GM12878 (cell line): ENCODE results near the gene SH3GL3.

Source experiments
- CBX3 ChIP-seq: fragments of 200-600 bp; sonication (generic); IDR thresholded peaks from 2 replicates; pipeline ENCODE4 v1.6.1; 2016; ENCODE audit warnings: low read depth, borderline replicate concordance
- EZH2 ChIP-seq: IDR thresholded peaks from 2 replicates; pipeline ENCODE4 v1.6.1; 2012; ENCODE audit warnings: low read depth, mild to moderate bottlenecking, control low read depth, inconsistent platforms, low read length, borderline replicate concordance; ENCODE audit not compliant: control insufficient read depth
- JUND ChIP-seq: IDR thresholded peaks from 2 replicates; pipeline ENCODE4 v1.6.1; 2012; ENCODE audit warnings: low read depth, mild to moderate bottlenecking, low read length, improper control_type of control experiment, moderate library complexity
- NFIC ChIP-seq: IDR thresholded peaks from 2 replicates; pipeline ENCODE4 v1.6.1; 2012; ENCODE audit warnings: low read depth, mild to moderate bottlenecking, inconsistent platforms, low read length, moderate library complexity
- POLR2A ChIP-seq: IDR thresholded peaks from 2 replicates; pipeline ENCODE4 v1.6.1; 2011; ENCODE audit warnings: low read depth, mild to moderate bottlenecking, low read length
- POLR2AphosphoS5 ChIP-seq: IDR thresholded peaks from 2 replicates; pipeline ENCODE4 v1.6.1; 2011; ENCODE audit warnings: mild to moderate bottlenecking, low read length, inconsistent platforms
- POU2F2 ChIP-seq: IDR thresholded peaks from 3 replicates; pipeline ENCODE4 v1.6.1; 2011; ENCODE audit warnings: low read depth, mild to moderate bottlenecking, low read length, borderline replicate concordance
- RAD21 ChIP-seq: IDR thresholded peaks from 2 replicates; pipeline ENCODE4 v1.6.1; 2011; ENCODE audit warnings: mild to moderate bottlenecking, low read depth, low read length, moderate library complexity; ENCODE audit not compliant: insufficient read depth
- TF ChIP-seq, protein P1 (sequence below): fragments of 450-650 bp; IDR thresholded peaks from 2 replicates; pipeline ENCODE4 v1.6.1; 2016; ENCODE audit warnings: mild to moderate bottlenecking
- TF ChIP-seq, protein P2 (sequence below), 3 experiments: IDR thresholded peaks in 2 of 3; conservative IDR thresholded peaks in 1 of 3; 2 replicates each; pipeline ENCODE4 v1.5.1; 2011; ENCODE audit warnings: low read depth in 3 of 3, low read length in 3 of 3, mild to moderate bottlenecking in 3 of 3, control low read depth in 2 of 3, moderate library complexity in 2 of 3, inconsistent platforms in 1 of 3, mixed read lengths in 1 of 3; ENCODE audit not compliant: control insufficient read depth in 2 of 3, insufficient read depth in 1 of 3; ENCODE audit errors: extremely low read depth in 1 of 3
- TF ChIP-seq, protein P3 (sequence below): fragments of 450-650 bp; IDR thresholded peaks from 2 replicates; pipeline ENCODE4 v1.6.1; 2017; ENCODE audit warnings: mild to moderate bottlenecking, low read depth, inconsistent platforms; ENCODE audit not compliant: poor library complexity, severe bottlenecking
- TF ChIP-seq, protein P4 (sequence below): fragments of 450-650 bp; IDR thresholded peaks from 2 replicates; pipeline ENCODE4 v1.6.1; 2017; ENCODE audit warnings: mild to moderate bottlenecking
- TF ChIP-seq, protein P5 (sequence below): IDR thresholded peaks from 2 replicates; pipeline ENCODE4 v1.6.1; 2011; ENCODE audit warnings: low read depth, mild to moderate bottlenecking, low read length, moderate library complexity, borderline replicate concordance; ENCODE audit errors: extremely low read depth
- TF ChIP-seq, protein P6 (sequence below): IDR thresholded peaks from 2 replicates; pipeline ENCODE4 v1.6.1; 2012; ENCODE audit warnings: low read depth, low read length, improper control_type of control experiment

DNA sequence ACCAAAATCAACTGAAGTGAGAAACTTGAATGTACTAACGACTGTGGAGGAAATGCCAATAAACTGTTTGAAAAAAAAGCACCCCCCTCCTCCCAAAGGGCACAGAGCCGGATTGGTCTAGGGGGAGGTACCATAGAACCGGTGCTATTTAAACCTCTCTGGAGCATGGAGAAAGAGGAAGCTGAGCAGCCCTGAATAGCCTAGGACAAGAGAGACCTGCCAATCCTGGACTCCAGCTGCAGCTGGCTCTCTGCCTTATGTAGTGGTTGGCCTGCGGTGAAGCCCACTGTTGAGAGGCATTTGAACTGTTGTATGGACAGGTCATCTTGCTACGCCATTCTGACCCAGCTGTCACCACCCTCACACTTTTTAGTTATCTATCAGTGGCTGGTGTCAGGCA lies 1.5 kb upstream of the SH3GL3 start:
- TF ChIP-seq POLR2AphosphoS5, result no peak
- TF ChIP-seq, protein P1, sequence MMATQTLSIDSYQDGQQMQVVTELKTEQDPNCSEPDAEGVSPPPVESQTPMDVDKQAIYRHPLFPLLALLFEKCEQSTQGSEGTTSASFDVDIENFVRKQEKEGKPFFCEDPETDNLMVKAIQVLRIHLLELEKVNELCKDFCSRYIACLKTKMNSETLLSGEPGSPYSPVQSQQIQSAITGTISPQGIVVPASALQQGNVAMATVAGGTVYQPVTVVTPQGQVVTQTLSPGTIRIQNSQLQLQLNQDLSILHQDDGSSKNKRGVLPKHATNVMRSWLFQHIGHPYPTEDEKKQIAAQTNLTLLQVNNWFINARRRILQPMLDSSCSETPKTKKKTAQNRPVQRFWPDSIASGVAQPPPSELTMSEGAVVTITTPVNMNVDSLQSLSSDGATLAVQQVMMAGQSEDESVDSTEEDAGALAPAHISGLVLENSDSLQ, result no peak
- TF ChIP-seq, protein P2, sequence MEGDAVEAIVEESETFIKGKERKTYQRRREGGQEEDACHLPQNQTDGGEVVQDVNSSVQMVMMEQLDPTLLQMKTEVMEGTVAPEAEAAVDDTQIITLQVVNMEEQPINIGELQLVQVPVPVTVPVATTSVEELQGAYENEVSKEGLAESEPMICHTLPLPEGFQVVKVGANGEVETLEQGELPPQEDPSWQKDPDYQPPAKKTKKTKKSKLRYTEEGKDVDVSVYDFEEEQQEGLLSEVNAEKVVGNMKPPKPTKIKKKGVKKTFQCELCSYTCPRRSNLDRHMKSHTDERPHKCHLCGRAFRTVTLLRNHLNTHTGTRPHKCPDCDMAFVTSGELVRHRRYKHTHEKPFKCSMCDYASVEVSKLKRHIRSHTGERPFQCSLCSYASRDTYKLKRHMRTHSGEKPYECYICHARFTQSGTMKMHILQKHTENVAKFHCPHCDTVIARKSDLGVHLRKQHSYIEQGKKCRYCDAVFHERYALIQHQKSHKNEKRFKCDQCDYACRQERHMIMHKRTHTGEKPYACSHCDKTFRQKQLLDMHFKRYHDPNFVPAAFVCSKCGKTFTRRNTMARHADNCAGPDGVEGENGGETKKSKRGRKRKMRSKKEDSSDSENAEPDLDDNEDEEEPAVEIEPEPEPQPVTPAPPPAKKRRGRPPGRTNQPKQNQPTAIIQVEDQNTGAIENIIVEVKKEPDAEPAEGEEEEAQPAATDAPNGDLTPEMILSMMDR (IDR thresholded peaks at IDR 0.05 in 2 of 3, conservative IDR thresholded peaks at IDR 0.05 in 1 of 3; ENCODE audit: control insufficient read depth in 2 of 3, extremely low read depth in 1 of 3, insufficient read depth in 1 of 3, low read depth in 3 of 3, low read length in 3 of 3), result no peak
- TF ChIP-seq NFIC, result no peak
- TF ChIP-seq, protein P3, sequence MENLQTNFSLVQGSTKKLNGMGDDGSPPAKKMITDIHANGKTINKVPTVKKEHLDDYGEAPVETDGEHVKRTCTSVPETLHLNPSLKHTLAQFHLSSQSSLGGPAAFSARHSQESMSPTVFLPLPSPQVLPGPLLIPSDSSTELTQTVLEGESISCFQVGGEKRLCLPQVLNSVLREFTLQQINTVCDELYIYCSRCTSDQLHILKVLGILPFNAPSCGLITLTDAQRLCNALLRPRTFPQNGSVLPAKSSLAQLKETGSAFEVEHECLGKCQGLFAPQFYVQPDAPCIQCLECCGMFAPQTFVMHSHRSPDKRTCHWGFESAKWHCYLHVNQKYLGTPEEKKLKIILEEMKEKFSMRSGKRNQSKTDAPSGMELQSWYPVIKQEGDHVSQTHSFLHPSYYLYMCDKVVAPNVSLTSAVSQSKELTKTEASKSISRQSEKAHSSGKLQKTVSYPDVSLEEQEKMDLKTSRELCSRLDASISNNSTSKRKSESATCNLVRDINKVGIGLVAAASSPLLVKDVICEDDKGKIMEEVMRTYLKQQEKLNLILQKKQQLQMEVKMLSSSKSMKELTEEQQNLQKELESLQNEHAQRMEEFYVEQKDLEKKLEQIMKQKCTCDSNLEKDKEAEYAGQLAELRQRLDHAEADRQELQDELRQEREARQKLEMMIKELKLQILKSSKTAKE, result no peak
- TF ChIP-seq EZH2, result no peak
- TF ChIP-seq CBX3, result no peak
- TF ChIP-seq, protein P4, sequence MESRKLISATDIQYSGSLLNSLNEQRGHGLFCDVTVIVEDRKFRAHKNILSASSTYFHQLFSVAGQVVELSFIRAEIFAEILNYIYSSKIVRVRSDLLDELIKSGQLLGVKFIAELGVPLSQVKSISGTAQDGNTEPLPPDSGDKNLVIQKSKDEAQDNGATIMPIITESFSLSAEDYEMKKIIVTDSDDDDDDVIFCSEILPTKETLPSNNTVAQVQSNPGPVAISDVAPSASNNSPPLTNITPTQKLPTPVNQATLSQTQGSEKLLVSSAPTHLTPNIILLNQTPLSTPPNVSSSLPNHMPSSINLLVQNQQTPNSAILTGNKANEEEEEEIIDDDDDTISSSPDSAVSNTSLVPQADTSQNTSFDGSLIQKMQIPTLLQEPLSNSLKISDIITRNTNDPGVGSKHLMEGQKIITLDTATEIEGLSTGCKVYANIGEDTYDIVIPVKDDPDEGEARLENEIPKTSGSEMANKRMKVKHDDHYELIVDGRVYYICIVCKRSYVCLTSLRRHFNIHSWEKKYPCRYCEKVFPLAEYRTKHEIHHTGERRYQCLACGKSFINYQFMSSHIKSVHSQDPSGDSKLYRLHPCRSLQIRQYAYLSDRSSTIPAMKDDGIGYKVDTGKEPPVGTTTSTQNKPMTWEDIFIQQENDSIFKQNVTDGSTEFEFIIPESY, result no peak
- no peak for TF ChIP-seq POLR2A
- TF ChIP-seq, protein P5, sequence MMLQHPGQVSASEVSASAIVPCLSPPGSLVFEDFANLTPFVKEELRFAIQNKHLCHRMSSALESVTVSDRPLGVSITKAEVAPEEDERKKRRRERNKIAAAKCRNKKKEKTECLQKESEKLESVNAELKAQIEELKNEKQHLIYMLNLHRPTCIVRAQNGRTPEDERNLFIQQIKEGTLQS, result no peak
- TF ChIP-seq JUND, result no peak
- TF ChIP-seq, protein P6, sequence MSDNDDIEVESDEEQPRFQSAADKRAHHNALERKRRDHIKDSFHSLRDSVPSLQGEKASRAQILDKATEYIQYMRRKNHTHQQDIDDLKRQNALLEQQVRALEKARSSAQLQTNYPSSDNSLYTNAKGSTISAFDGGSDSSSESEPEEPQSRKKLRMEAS, result no peak
- TF ChIP-seq RAD21, result no peak
- no peak for TF ChIP-seq POU2F2
